Measurements from ENCODE around the gene GSN.

GSN gene

DNA sequence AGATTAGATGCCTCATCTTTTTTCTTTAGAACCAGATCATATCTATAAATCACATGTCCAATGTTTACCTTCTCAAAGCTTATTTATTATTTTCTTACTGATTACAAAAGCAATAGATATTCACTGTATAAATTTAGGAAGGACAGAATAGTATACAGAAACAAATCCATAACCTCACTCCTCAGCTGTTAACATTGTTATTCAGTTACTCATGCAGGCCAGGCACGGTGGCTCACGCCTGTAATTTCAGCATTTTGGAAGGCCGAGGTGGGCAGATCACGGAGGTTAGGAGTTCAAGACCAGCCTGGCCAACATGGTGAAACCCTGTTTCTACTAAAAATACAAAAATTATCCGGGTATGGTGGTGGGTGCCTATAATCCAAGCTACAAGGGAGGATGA, 86.8 kb downstream of the GSN start:
- H3K27ac ChIP-seq = peak overlapping the region; percentile 77
- H3K4me1 ChIP-seq (ENCODE audit: control insufficient read depth in 1 of 2, insufficient read depth in 1 of 2, low read depth in 1 of 2, low read length in 1 of 2) = peaks cover 98 to 99% of the 10 kb centered on the region in 2 experiments
- TF ChIP-seq, protein P1, sequence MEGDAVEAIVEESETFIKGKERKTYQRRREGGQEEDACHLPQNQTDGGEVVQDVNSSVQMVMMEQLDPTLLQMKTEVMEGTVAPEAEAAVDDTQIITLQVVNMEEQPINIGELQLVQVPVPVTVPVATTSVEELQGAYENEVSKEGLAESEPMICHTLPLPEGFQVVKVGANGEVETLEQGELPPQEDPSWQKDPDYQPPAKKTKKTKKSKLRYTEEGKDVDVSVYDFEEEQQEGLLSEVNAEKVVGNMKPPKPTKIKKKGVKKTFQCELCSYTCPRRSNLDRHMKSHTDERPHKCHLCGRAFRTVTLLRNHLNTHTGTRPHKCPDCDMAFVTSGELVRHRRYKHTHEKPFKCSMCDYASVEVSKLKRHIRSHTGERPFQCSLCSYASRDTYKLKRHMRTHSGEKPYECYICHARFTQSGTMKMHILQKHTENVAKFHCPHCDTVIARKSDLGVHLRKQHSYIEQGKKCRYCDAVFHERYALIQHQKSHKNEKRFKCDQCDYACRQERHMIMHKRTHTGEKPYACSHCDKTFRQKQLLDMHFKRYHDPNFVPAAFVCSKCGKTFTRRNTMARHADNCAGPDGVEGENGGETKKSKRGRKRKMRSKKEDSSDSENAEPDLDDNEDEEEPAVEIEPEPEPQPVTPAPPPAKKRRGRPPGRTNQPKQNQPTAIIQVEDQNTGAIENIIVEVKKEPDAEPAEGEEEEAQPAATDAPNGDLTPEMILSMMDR (IDR thresholded peaks at IDR 0.05) = no peak
- no peak overlapping the region for H3K4me3 ChIP-seq (ENCODE audit: low read depth in 1 of 2, low read length in 1 of 2)
- no peaks in the 10 kb centered on the region for H3K9me3 ChIP-seq
- H3K36me3 ChIP-seq = no peaks in the 10 kb centered on the region
- no peaks in the 10 kb centered on the region for H3K27me3 ChIP-seq

DNA sequence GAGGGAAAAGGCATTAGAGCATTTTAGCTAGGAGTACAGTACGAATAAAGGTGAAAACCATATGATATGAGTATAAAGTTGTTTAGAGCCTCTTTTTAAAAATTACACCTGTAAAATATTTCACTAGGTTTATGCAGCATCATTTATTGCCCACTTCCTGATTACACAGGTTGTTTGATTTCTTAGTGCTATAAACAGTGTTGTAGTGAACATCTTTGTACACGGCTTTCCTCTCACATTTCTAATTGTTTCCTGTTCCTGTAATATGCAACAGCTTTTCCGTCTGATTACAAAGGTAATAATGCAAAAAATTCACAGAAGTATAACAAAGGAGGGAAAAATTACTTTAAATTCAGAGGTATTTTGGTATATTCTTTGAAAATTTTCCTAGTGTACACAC, 89.0 kb downstream of the GSN start:
- Histone ChIP-seq H3K27ac (peak overlapping the region; percentile 77), H3K9me3 (no peaks in the 10 kb centered on the region), H3K4me3 (ENCODE audit: low read depth in 1 of 2, low read length in 1 of 2) (peak overlapping the region; percentile 28), H3K36me3 (no peaks in the 10 kb centered on the region), H3K4me1 (ENCODE audit: control insufficient read depth in 1 of 2, insufficient read depth in 1 of 2, low read depth in 1 of 2, low read length in 1 of 2) (peaks cover 96 to 97% of the 10 kb centered on the region in 2 experiments), H3K27me3 (no peaks in the 10 kb centered on the region)
- TF ChIP-seq, protein P1 (IDR thresholded peaks at IDR 0.05) = no peak

DNA sequence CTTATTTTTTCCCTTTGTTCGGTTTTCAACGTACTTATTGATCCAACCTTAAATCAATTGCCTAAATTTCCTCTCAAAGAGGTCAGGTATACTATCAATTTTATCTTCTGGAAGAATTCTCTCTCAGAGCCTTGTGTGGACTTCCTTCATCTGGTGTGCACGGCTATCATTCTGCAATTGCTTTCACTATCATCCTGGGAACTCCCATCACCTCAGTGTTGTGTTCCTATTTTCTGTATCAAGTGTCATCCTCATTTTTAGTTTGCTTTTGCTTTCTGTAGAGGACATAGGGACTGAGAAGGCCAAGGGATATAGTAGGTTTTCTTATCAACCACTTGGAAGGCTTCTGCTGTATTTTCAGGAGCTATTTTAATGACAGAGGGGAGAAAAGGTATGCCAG, 90.8 kb downstream of the GSN start:
- Histone ChIP-seq H3K9me3 (no peaks in the 10 kb centered on the region), H3K4me3 (ENCODE audit: low read depth in 1 of 2, low read length in 1 of 2) (peak overlapping the region; percentile 9 to 41), H3K4me1 (ENCODE audit: control insufficient read depth in 1 of 2, insufficient read depth in 1 of 2, low read depth in 1 of 2, low read length in 1 of 2) (peaks cover 96 to 97% of the 10 kb centered on the region in 2 experiments), H3K27ac (peak overlapping the region; percentile 77), H3K36me3 (no peaks in the 10 kb centered on the region), H3K27me3 (no peaks in the 10 kb centered on the region)
- TF ChIP-seq, protein P1 (IDR thresholded peaks at IDR 0.05) = no peak

GRCh38 chr9:121359351-121360294, 91.7 kb downstream of the GSN start:
- H3K27ac ChIP-seq = peak overlapping the region; percentile 77
- no peak overlapping the region for H3K4me3 ChIP-seq (ENCODE audit: low read depth in 1 of 2, low read length in 1 of 2)
- peaks cover 96 to 97% of the 10 kb centered on the region in 2 experiments for H3K4me1 ChIP-seq (ENCODE audit: control insufficient read depth in 1 of 2, insufficient read depth in 1 of 2, low read depth in 1 of 2, low read length in 1 of 2)
- no peaks in the 10 kb centered on the region for H3K36me3 ChIP-seq
- no peaks in the 10 kb centered on the region for H3K9me3 ChIP-seq
- H3K27me3 ChIP-seq = no peaks in the 10 kb centered on the region
- TF ChIP-seq, protein P1 (IDR thresholded peaks at IDR 0.05) = no peak

DNA sequence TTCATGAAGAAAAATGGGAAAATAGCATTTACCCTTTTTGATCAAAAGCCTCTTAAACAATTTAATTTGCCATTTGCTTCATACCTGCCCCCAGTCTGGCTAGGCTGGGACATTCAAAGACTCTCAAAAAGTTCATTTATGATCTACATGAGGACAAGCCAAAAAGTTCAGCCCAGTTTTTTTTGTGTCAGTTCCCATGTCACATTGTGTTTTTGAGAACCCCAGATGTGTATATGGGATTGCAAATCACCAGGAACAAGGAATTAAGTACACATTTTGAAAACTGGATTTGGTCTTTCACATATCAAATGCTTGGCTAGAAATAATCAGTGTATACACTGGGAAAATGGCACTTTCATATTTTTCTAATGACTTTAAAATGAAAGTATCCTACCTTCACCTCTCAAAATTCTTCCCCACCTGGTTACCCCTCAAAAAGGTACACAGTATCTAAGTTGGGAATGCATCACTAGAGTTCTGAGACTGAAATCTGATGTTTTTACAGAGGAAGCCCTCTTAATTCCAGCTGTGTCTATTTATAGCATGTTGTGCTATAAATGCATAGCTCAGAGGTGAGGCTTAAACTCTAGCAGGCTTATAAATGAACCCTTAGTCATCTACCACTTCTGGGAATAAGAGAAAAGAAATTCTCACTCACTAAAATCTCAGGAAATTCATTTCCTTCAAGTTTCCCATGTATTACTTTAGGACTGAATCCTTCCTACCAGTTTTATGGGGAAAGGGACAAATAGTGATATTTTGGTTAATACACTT, 92.8 kb downstream of the GSN start:
- H3K4me3 ChIP-seq (ENCODE audit: low read depth in 1 of 2, low read length in 1 of 2) = no peak overlapping the region
- no peaks in the 10 kb centered on the region for H3K36me3 ChIP-seq
- no peaks in the 10 kb centered on the region for H3K9me3 ChIP-seq
- no peaks in the 10 kb centered on the region for H3K27me3 ChIP-seq
- peak overlapping the region; percentile 67 for H3K27ac ChIP-seq
- peaks cover 97% of the 10 kb centered on the region in 2 experiments for H3K4me1 ChIP-seq (ENCODE audit: control insufficient read depth in 1 of 2, insufficient read depth in 1 of 2, low read depth in 1 of 2, low read length in 1 of 2)
- TF ChIP-seq, protein P1 (IDR thresholded peaks at IDR 0.05) = no peak

Data from neutrophil (primary cell).